Activated CD4-positive, CD25-positive, alpha-beta regulatory T cell (primary cell): ENCODE results near the gene C11orf71.

Experiments used
- DNase-seq, 4 experiments: peaks; one replicate each; lab custom pipeline; 2025; lab: John Stamatoyannopoulos, UW

Gene C11orf71

DNA sequence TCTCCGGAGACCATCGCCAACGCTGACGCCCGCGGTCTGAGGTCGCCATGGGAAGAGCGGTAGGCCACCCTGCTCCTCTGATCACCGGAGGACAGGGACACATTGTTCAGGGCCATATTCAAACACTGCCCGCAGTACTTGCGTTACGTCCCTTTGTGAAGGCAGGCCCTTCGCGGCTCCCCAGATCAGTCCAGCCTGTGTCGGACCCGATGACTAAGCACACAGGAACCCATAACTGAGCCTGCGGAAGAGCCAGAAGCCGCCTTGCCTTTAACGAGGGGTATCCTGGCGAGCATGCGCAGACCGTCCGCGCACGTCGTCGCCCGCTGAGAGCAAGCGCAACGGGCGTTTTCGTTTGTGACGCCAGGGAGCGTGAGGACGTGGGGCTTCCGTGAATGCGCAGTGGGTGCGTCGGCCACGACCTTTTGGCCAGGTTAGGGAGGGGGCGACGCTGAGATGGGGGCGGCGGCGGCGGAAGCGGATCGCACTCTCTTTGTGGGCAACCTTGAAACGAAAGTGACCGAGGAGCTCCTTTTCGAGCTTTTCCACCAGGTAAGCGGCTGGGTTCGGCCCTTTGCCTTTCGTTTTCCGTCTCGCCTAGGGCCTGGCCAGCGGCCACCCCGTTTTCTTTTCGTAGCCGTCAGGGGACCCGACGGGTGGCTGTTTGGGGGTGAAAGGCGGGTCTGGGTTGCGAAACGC lies at the start of gene C11orf71, which contains the start of gene RBM7:
TSS of gene C11orf71 (minus strand) at position 296 of the 699 bp plus-strand sequence. CDS start at position 116, 180 bp downstream.
TSS of gene RBM7 (plus strand) at position 451 of the 699 bp plus-strand sequence. CDS start at position 457, 6 bp downstream.
- DNase-seq: peak; percentile 88 to 97 (median 94)

- no peak for DNase-seq
Measured at GRCh38 chr11:114449845-114450244, 49.5 kb upstream of the C11orf71 start.

DNA sequence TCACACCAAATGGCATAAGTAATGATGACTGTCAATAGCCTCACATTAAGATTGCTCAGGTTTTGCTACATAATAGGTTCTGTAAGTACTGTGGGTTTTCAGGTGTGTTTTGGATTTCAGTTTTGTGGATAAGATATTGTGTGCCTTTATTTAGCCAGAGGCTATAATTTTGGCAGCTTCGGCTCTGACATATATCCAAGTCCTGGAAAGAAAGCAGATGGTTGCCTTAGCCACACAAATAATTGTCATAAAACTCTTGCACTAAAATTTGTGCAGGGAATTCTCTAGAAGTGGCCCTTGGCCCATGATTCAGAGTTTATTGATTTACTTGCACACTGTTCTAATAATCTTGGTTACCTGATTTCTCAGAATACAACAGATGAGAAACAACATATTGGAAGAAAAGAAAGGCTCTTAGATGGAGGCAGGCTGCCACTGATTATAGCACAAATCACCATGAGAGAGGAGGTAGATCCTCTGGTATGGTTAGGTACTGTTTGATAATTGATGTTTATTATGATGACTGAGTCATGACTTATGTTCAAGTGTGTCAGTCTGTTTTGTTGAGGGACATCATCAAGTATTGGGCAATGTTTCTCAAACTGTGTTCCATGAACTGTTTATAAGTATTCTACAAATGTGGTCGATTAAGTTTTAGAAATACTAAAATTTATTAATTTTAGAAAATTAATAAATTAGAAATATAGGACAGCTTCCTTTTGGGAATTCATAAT lies 48.6 kb upstream of the C11orf71 start:
- DNase-seq: no peak

GRCh38 chr11:114447892-114448291 lies 47.6 kb upstream of the C11orf71 start:
- DNase-seq: no peak

GRCh38 chr11:114447444-114447843 lies 47.1 kb upstream of the C11orf71 start:
- no peak for DNase-seq

DNA sequence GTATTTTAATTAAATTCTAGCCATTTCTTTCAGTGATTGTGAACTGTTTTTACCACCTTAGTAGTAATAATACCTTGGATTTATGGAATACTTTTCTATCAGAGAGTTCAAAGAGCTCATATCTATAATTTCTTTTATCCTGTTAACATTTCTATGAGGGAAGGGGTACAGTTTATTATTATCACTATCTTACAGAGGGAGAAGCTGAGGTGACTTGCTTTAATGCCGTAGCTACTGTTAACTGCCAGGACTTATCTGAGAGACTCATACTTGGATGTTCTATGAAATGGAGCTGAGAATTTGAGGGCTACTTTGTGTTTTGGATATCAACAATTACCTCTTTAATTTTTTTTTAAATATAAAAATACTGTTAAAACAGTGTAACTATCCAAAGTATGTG lies 42.2 kb upstream of the C11orf71 start:
- DNase-seq: no peak

GRCh38 chr11:114441921-114442320 lies 41.6 kb upstream of the C11orf71 start:
- DNase-seq: no peak

GRCh38 chr11:114440971-114441763 lies 40.9 kb upstream of the C11orf71 start:
- DNase-seq: no peak

GRCh38 chr11:114440121-114440860 lies 40.0 kb upstream of the C11orf71 start:
- no peak for DNase-seq

DNA sequence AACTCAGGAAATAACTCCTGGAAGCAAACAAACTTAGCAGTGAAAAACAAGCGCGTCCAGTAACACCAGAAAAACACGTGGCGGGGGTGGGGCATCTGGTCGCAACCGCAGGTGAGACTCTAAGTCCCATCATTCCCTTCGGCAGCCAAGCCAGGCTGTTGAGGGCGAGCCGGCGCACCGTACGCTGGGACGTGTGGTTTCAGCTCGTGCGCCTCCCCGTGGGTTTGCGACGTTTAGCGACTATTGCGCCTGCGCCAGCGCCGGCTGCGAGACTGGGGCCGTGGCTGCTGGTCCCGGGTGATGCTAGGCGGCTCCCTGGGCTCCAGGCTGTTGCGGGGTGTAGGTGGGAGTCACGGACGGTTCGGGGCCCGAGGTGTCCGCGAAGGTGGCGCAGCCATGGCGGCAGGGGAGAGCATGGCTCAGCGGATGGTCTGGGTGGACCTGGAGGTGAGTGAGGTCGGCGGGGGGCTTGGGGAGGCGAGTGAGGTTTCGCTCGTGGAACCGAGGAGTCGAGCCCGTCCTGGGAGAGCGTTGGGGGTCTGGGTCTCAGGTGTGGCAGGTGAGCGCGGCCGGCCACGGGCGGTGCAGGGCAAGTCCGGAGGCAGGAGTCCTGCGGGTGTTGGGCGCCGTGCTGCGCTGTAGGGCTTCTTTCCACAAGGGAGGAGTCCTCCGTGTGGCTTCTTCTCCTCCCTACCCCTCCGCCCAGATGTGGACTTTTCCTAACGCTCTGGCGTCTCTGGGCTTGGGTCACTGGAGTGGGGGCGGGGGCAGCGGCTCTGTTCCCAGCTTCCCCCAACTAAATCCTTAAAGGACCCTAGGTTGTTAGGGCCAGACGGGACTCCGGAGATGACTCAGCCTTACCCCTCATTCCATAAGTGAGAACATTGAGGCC lies 39.2 kb upstream of the C11orf71 start, which contains the start of gene REXO2:
TSS of gene REXO2 (plus strand) at position 239 of the 892 bp plus-strand sequence. CDS start at position 301, 62 bp downstream.
- peak; percentile 84 to 91 (median 89) for DNase-seq

DNA sequence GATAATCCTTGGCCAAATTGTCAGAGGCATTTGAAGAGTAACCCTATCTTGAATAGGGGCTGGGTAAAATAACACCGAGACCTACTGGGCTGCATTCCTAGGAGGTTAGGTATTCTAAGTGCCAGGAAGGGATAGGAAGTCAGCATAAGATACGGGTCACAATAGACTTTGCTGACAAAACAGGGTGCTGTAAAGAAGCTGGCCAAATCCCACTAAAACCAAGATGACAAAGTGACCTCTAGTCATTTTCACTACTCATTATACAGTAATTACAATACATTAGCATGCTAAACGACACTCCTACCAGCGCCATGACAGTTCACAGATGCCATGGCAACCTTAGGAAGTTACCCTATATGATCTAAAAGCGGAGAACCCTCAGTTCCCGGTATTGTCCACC lies 38.0 kb upstream of the C11orf71 start:
- DNase-seq: no peak

DNA sequence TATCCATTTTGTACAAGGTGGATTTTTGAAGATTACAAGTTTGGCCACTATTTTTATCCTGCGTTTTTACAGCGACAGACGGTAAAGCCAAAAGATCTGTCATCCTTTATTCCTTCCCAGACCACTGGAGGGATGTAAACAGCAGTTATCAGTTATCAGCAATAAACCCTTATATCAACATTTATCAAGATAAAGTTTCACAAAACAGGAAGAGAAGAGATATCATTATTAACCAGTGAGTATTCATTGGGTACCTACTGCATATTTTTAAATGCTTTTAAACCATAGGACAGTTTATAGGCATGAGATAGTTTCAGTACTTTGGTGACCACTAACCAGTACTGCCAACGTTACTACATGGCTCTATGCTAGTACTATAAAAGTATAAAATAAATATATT lies 33.1 kb upstream of the C11orf71 start:
- DNase-seq: no peak

DNA sequence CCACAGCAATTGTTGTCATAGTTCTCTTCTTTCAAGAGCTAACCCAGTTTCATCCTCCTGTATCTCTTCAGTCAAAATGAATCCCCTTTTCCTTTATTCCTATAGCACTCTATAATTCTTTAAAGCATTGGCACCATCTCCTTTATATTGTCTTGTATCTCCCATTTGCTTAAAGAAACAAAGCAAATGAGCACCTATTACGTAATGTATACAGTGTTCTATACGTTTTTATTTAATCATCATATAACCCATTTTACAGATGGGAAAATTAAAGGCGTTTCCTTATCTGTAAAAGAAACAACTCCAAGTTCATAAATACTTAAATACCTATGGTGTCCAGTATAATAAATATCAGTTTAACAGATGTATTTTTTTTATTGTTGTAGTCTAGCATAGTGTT lies 32.6 kb upstream of the C11orf71 start:
- DNase-seq: no peak

- no peak for DNase-seq
Measured at GRCh38 chr11:114430290-114430689, 30.0 kb upstream of the C11orf71 start.

DNA sequence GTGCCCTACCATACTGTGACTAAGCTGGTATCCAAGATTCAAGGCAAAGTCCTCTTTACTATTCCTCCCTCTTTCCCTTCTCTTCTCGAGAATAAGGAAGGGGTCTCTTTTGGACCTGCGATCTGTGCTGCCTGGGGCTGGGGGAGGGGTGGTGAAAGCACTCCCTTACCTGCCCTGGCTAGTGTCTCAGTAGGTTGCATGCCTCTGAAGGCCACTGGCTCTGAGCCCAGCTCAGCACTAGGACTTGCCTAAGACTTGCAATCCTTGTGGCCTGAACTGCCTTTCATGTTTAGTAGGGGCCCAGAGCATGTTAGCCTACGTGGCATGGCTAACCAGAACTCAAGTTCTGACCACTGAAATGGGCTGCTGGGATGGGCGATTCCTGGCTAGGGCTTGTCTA lies 26.0 kb upstream of the C11orf71 start:
- no peak for DNase-seq

GRCh38 chr11:114416441-114416961 lies 16.2 kb upstream of the C11orf71 start:
- no peak for DNase-seq

- no peak for DNase-seq
Measured at GRCh38 chr11:114413958-114414357, 13.6 kb upstream of the C11orf71 start.

DNA sequence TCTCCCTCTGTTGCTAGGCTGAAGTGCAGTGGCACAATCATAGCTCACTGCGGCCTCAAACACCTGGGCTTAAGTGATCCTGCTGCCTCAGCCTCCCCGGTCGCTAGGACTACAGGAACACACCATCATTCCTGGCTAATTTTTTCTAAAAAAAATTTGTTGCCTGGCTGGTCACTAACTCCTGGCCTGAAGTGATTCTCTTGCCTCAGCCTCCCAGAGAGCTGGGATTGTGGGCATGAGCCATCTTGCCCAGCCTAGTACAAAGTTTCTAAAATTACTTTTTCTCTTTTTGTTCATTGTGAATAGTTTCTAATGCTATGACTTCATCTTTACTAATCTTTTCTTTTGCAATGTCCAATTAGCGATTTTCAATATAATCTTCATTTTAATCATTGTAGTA lies 12.6 kb upstream of the C11orf71 start:
- no peak for DNase-seq

- no peak for DNase-seq
Measured at GRCh38 chr11:114401311-114401710, 1.0 kb upstream of the C11orf71 start.

GRCh38 chr11:114400915-114401223 lies 558 bp upstream of the C11orf71 start:
- DNase-seq: no peak
